NCI-H2196 (cell line): ENCODE results near the gene SBSN.

ENCODE experiments used
- DNase-seq: peaks from one replicate; lab custom pipeline; 2025; ENCODE audit not compliant: unreplicated experiment; lab: John Stamatoyannopoulos, UW

SBSN gene

DNA sequence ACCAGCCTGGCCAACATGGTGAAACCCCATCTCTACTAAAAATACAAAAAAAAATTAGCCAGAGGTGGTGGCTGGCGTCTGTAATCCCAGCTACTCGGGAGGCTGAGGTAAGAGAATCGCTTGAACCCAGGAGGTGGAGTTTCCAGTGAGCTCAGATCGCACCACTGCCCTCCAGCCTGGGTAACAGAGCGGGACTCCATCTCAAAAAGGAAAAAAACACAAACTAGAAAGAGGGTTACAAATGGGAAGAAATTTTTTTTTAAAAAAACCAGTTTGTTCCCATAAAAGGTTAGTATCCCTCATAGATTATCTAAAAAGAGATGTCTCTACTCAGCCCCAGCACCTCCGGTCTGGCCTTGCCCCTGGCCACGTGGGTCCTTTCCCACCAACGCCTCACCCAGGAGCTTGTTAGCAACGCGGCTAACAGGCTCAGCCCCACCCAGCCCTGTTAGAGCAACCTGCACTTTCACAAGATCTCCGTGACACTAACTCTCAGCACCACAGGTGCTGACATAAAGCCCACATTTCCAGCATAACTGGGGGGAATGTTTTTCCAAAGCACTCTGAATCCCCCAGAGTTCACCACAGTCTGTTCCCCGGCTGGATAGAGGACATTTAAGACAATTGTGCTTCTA, 19.0 kb downstream of the SBSN start:
- DNase-seq: no peak

DNA sequence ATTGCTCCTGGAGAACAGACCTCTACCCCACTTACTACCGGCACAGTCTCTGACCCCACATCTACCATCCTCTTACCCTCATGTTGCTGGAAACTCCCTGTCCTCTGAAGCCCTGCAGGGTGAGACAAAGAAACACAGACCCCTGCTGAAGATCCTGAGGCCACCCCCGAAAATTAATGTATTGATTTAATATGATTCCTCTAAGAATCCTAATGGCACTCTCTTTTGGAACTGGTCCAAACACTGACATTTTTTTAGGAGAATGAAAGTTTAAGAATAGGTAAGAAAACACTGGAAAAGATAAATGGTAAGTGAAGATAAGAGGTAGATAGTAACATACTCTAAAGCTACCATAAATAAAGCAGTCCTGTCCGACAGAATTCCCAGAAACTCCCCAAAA, 20.0 kb downstream of the SBSN start:
- no peak for DNase-seq

DNA sequence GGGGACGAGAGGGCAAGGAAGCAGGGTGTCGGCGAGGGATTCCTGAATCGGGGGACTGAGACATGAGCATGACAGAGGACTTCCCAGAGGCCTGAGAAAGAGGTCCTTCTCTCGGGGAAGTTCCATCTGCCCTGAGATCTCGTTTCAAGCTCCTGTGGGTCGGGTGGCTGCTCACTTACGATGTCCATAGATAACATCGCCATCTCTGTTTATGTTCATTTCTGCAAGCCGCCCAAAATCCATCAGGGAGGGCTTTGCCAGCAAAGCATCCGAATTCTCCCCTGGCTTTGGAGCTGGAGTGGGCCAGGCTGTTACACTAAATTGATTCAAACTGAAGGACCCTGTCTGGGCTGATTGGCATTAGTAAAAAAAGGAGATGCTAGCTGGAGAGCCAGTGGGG, 20.6 kb downstream of the SBSN start:
- no peak for DNase-seq

DNA sequence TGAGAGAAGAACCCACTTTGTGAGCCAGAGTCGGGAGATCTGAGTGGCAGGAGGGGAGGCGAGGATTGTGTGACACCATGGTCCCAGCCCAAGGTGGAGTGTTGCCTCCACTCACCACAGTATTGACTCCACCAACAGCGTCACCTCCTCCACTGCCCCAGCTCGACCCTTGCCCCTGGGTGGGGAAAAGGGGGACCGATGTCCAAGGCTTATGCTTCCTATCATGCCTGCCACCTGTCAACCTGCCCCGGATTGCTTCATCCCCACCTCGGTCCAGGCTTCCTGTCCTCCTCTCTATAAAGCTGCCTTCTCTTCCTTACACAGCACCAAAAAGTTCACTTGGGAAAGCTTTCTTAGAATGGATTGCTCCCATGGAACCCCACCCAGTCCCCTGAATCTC, 22.1 kb downstream of the SBSN start:
- no peak for DNase-seq

DNA sequence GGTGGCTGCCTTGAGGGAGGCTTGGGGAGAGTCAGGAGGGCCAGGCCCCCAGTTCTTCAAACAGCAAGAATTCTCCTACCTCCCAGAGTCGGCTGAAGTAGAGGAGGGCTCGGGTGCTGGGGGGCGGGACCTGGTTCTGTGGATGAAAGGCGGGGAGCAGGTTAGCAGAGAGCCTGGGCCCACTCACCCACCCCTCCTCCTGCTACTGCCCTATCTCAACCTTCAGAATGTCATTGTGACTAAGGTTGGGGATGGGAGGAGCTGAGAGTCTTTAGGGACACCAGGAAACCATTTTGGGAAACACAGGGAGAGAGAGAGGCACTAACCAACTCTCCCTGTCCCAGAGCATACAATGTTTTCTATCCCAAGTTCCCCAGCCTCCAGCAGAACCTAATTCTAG, 25.4 kb downstream of the SBSN start:
- no peak for DNase-seq

DNA sequence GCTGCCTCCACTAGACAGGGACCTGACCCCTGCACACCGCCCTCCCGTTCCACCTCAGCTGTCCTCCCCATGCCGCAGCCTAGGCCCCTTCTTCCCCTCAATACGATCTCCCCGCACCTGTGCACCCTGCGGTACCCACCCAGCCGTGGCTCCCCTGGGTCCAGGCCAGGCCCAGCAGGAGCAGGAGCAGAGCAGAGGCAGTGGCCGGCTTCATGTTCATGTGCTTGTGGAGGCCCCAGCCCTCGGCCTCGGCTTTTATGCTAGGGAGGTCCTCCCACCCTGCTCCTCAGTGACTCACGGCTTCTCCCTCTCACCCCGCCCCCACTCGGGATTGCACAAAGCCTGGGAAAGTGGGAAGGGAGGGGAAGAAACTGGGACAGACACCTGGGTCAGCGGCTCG, 26.4 kb downstream of the SBSN start:
- DNase-seq: no peak

DNA sequence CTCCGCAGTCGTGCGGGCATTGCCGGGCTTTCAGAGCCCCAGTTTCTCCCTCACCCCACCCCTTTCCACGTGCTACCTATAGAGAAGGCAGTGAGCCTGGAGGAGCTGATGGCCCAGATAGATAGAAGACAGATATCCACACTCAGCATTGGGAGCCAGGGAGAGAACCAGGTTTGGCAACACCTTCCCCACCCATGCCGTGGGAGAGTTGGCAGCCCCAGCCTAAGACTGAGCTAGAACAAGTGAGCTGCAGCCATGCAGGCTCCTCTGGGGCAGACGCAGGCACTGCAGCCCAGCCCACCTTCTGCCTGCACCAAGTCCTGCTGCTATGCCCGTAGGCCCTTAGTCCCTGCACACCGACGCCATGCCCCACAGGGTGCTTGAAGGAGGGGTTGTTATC, 27.5 kb downstream of the SBSN start:
- DNase-seq: no peak

DNA sequence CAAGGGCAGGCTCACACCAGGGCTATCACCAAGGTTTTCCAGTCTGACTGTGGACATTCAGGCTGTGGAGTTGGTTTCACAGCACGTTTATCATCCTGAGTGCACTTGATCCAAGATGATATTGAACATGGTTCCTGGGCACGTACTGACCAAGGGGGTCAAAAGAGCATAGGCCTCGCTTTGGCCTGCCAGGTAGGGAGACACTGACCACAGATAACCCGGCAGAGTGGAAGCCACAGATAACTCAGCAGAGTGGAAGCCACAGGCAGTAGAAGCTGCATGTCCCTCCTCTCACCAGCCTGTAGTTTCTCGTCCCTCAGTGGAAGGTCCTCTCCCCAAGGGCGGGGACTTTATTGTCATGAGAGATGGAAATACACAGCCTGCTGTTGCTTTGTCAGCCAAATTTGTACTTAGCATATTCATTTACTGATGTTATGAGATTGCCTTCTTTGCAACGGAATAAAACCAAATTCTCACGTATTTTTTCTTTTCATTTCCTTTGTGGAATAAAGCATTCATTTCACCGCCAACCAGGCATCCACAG, 29.1 kb downstream of the SBSN start:
- no peak for DNase-seq

DNA sequence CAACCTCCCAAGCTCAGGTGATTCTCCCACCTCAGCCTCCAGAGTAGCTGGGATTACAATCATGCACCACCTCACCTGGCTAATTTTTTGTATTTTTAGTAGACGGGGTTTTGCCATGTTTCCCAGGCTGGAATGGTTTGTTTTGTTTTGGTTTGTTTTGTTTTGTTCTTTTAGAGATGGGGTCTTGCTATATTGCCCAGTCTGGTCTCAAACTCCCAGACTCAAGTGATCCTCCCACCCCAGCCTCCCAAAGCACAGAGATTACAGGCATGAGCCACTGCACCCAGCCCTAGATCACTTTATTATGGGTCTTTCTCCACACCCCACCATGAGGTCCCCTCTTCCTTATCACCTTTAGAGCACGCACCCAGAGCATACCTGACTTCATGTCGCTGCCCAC, 29.9 kb downstream of the SBSN start:
- DNase-seq: no peak

DNA sequence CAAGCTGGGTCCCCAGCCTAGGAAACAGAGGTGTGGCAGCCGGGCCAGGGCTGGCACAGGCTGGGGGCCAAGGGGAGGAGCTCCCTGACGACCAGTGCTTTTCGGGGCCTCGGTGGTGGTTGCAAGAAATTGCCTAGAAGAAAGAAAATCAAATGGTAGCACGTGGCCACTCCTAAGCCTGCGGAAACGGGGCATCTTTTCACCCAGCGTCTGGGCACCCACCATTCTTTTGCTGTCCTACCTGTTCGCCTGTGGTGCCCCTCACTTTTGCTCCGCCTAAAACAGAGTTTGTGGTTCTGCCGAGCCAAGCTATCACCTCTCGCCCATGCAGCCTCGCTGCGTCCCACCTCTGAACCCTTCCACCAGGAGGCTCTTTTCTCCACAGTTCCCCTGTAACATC, 30.7 kb downstream of the SBSN start:
- DNase-seq: no peak

DNA sequence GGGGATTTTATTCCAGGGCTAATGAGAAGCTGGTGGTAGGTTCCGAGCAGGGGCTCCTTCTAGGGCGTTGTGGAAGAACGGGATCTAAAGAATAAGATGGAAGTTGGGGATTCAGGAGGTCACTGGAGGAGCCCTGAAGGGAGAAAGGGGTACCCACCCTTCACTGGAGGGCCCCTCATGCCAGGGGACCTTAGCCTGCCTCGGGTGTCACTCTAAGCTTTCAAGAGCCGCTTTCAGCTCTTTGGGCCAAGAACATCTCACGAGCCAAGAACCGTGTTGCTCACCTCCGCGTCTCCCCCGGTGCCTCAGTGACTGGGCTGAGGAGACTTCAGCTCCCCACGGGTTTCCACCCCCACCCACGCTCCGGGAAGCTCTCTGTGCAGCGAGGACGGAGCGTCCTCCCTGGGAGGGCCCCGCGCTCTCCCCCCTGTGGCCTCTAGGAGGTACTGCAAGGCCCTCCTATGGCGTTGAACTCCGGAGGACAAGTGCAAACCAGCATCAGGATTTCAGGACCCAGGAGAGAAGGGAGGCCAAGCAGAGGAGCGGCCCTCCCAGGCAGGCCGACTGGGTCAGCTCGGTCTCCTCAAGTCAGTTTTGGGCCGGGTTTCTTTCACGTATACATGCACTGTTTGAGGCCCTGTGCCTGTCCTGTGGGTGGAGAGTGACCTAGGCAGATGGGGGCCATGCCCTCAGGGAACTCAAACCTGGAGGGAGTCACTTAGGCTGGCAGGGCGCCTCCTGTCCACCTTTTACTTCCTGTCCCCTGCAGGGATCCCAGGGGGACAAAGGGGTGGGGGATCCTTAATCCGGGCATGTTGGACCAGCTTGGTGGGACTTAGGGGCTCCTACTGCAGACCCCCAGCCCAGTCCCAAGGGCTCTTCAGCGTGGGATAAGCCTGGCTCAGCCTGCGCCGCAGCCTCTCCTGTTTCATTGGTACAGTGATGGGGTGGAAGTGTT, 32.7 kb downstream of the SBSN start:
- DNase-seq: peak; percentile 80

DNA sequence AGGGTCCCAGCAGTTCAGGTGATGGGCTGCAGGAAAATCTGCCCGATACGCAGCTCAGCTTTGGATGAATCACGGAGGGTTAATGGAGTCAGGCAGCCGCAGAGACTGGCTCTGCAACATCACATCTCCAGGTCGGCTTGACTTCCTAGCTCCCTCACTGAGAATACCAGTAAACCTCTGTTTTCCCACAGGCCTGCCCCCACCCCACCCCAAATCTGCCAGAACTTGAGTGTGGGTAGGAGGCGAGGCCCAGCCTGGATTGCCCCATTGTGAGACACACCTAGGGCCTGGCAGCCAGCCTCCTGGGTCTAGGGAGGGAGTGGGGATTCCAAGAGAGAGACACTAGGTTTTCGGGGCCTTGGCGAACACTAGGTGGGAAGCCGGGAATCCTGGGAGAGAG, 34.1 kb downstream of the SBSN start:
- no peak for DNase-seq

DNA sequence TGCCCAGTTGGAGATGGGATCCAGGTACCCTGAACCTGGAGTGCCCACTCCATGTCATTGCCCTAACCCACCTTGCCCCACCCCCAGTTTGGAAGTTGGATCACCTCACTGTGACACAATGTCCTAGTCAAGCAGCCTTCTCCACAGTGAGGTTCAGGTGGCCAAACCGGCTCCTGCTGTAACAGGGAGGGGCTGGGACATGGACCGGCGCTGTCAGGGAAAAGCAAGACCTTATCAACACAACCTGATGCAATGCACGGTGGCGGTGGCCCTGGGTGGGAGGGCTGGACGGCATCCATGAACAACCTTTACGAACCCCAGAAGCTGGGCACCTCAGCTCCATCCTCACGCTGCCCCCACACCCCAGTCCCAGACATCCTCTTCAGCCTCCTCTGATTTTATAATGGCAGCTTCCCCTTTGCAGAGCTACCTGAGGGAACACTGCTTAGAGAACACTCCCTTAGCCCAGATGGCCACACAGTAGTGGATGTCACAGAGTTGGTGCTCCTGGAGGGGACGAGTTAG, 36.2 kb downstream of the SBSN start:
- DNase-seq: no peak

DNA sequence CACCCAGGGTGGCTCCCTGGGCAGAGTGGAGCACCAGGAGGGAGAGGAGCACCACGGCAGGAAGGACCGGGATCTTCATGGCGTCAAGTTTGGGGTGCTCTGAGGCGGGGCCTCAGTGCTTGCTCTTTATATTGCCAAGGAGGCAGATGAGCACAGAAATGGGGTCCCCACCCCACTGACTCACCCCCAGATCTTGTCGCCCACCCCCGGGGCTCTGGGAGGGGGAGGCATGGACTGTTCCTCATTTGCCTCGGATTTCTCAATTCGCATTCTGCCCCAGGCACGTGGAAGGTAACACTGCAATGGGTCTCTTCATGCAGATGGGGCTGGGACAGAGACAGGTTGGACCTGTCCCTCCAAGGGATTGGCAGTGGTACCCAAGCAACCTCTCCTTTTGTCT, 37.7 kb downstream of the SBSN start, which contains the start of gene KRTDAP:
Gene KRTDAP (minus strand): TSS at position 101 of the 400 bp plus-strand sequence. CDS start 22 bp downstream, at position 79.
- DNase-seq: no peak

DNA sequence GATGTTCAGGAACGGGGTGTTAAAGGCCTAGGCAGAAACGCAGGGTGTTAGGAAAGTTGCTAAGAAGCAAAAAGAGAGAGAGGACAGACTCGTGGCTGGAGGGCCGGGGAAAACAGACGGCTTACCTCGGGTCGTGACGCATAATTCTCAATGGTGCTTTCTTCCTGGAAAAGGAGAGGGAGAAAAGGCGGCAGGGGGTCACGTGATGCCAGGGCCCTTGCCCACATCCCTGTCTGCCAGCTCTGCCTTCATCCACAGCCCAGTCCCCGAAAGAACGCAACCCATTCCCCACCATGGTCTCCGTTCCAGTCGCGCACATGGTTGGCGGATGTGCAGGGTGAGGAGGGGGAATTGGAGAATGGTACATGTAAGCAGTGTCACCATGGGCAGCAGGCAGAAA, 39.4 kb downstream of the SBSN start:
- no peak for DNase-seq

DNA sequence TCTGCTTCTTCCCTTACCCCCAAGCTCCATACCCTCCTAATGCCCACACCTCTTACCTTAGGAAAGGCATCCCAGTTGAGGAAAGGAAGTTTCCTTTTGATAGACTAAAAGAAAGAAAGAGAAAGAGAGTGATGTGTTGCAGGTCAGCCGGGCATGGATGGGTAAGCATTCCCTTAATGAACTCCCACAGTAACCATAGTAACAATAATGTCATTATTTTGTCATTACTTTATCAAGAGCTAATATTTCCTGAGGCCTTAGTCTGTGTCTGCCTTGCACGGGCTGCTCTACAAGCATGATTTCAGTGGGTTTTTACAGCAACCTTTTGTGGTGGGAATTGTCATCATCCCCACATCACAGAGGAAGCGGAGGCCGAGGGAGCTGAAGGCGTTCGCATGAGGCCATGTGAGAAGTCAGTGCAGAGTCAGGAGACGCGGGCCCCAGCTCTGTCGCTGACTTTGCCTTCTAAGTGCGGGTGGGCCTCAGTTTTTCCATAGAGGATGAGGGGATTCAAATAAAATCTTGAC, 40.4 kb downstream of the SBSN start:
- no peak for DNase-seq

DNA sequence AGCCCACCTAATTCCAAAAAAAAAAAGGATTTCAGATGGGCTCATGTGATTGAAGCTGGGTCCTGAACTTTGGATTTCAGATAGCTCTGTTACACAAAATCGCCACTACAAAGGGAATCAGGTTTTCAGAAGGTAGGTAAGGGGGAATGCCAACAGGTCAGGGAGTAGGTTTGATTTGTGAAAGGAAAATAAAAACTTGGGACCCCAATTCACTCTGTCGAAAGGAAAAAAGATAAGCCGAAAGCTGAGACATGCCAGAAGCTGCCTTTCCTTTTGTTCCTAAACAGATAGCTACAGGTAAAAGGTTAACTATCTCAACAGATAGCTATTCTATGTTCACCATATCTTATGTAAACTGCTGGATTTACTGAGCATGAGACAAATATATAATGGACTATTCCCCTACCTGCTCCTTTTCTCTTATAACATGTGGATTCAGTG, 41.8 kb downstream of the SBSN start:
- no peak for DNase-seq

DNA sequence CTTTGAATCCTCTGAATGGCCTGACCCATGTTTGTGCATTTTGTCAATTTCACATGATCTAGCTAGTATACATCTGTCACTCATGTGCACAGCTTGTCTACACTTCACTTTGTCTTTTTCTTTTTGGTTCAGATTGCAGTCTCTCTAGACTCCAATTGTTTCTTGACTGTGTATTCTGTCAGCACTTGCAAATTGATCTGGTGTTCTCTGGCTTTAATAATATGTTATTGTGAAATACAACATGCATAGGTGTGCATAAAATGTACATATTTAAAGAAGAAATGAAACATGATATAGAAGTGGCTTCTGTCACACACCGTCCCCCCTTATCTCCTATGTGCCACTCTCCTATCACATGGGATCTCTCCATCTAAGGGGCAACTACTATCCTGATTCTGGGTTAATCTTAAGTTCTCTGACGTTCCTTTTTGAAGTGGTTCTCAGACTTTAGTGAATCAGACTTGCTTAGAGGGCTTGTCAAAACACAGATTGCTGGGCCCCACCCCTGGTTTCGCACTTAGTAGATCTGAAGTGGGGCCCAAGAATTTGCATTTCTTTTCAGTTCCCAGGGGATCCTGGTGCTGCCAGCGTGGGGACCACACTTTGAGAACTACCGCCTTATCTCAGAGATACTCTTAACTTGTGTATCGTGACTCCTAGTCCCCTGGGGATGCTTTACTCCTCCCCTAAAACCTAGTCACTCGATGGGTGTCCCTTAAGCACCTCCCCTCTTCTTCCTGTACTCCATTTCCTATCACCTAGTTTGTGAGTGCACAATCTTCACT, 43.7 kb downstream of the SBSN start:
- no peak for DNase-seq

DNA sequence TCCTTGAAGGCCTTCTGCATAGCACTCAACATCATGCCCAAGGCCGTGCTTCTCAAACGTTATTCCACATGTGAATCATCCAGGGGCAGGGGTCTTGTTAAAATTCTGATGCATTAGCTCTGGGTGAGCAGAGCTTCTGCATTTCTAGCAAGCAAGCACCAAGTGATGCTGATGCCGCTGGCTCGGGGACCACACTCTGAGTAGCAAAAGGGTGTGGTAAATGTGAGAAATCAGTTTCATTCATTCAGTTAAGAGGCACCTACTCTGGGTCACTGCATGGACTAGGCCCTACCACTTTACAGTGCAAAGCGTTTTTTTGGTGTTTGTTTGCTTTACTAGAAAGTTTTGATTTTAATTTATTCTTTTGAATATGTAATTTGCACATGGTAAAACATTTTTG, 45.0 kb downstream of the SBSN start:
- DNase-seq: no peak

DNA sequence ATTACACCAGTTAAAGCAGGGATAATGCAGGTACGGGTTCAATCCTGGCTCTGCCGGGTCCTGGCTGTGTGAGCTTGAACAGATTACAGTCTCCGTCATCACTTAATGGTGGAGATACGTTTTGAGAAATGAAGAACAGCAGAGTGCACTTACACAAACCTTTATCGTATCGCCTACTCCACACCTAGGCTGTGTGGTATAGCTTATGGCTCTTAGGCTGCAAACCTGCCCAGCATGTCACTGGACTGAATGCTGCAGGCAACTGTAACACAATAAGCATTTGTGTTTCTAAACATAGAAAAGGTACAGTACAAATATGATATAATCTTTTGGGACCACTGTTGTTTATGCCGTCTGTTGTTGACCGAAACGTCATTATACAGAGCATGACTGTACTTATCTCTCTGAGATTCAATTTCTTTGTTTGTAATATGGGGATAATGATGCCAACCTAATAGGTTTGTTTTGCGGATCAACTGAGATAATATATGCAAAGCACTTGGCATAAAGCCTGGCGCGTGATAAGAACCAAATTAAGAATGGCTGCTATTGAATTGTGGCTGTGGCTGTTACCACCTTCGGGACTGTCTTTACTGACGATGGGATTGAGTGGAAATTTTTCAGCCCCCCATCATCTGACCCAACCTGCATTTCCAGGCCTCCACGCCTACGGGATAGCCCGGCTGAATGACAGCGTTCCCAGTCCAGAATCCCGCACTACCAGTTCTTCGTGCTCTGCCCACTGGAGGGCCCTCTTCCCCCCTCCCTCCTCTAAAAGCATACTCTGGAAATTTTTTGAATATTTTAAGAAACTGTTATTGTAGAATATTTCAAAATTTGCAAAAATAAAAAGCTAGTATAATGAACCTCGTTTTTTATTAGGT, 49.1 kb downstream of the SBSN start:
- no peak for DNase-seq
